22Rv1 (cell line): ENCODE data around the gene GOLGA2.

ENCODE experiments used
- ZFX ChIP-seq: fragments of 450-650 bp; IDR thresholded peaks from 2 replicates; pipeline ENCODE4 v1.6.1; 2017; ENCODE audit warnings: antibody characterized with exemption, borderline replicate concordance
- TF ChIP-seq, protein P1 (sequence below): fragments of 450-650 bp; IDR thresholded peaks from 2 replicates; pipeline ENCODE4 v1.5.1; 2017; ENCODE audit warnings: mild to moderate bottlenecking

DNA sequence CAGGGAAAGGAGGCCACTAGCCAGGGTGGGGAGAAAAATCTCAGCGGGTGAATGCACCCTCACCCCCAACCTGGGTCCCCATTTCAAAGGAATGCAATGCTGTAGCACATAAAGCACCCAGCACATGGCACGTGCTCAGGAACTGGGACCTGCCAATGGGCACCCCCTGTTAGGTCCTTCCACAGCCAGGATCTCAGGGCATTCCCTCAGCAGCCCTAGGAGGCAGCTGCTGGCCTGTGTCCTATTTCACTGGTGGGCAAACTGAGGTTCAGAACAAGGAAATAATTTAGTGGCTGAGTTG is 63.9 kb downstream of the GOLGA2 start:
- TF ChIP-seq, protein P1, sequence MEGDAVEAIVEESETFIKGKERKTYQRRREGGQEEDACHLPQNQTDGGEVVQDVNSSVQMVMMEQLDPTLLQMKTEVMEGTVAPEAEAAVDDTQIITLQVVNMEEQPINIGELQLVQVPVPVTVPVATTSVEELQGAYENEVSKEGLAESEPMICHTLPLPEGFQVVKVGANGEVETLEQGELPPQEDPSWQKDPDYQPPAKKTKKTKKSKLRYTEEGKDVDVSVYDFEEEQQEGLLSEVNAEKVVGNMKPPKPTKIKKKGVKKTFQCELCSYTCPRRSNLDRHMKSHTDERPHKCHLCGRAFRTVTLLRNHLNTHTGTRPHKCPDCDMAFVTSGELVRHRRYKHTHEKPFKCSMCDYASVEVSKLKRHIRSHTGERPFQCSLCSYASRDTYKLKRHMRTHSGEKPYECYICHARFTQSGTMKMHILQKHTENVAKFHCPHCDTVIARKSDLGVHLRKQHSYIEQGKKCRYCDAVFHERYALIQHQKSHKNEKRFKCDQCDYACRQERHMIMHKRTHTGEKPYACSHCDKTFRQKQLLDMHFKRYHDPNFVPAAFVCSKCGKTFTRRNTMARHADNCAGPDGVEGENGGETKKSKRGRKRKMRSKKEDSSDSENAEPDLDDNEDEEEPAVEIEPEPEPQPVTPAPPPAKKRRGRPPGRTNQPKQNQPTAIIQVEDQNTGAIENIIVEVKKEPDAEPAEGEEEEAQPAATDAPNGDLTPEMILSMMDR, result no peak
- no peak for TF ChIP-seq ZFX
